WTC11 (cell line): ENCODE data around the gene OVOL3. TPM values are rescaled to one million over a fixed set of nuclear protein-coding genes. Genes with fewer than 3 reads are reported as not detected.

Experiments
- total RNA-seq: library from RNA; stranded (reverse); gene quantifications from 3 replicates; pipeline ENCODE4 v1.2.3, GENCODE V29; 2021

Gene OVOL3
- total RNA-seq, 1 experiment from 2014 or later, result not detected

Other genes with a start within 250 kb of the OVOL3 start
- gene APLP1, start 242.6 kb upstream of the OVOL3 start, total RNA-seq, result 15.5 to 24.0 TPM (median 20.2 TPM) in 3 replicates
- gene NFKBID, start 210.6 kb upstream of the OVOL3 start, total RNA-seq, result 10.6 to 13.9 TPM (median 12.8 TPM) in 3 replicates
- gene HCST, start 208.6 kb upstream of the OVOL3 start, total RNA-seq, result 1.8 to 1.9 TPM (median 1.8 TPM) in 3 replicates
- 0.34 to 0.55 TPM (median 0.46 TPM) in 3 replicates for gene TYROBP, start 202.8 kb upstream of the OVOL3 start, total RNA-seq
- gene LRFN3, start 174.8 kb upstream of the OVOL3 start, total RNA-seq, result 20.6 to 26.4 TPM (median 24.8 TPM) in 3 replicates
- 19.5 to 20.8 TPM (median 20.4 TPM) in 3 replicates for gene SDHAF1, start 116.0 kb upstream of the OVOL3 start, total RNA-seq
- 17.6 to 28.5 TPM (median 27.9 TPM) in 3 replicates for gene SYNE4, start 102.3 kb upstream of the OVOL3 start, total RNA-seq
- gene ALKBH6, start 96.9 kb upstream of the OVOL3 start, total RNA-seq, result 28.1 to 35.1 TPM (median 31.9 TPM) in 3 replicates
- gene CLIP3, start 78.3 kb upstream of the OVOL3 start, total RNA-seq, result 16.2 to 19.4 TPM (median 17.9 TPM) in 3 replicates
- gene THAP8, start 56.9 kb upstream of the OVOL3 start, total RNA-seq, result 6.6 to 10.7 TPM (median 6.9 TPM) in 3 replicates
- gene WDR62, start 56.2 kb upstream of the OVOL3 start, total RNA-seq, result 30.9 to 40.0 TPM (median 30.9 TPM) in 3 replicates
- gene POLR2I, start 3.7 kb downstream of the OVOL3 start, total RNA-seq, result 161 to 177 TPM (median 165 TPM) in 3 replicates
- 170 to 187 TPM (median 182 TPM) in 3 replicates for gene TBCB, start 4.3 kb downstream of the OVOL3 start, total RNA-seq
- 332 to 358 TPM (median 344 TPM) in 3 replicates for gene CAPNS1, start 28.9 kb downstream of the OVOL3 start, total RNA-seq
- gene COX7A1, start 41.3 kb downstream of the OVOL3 start, total RNA-seq, result 0.64 to 1.0 TPM (median 0.70 TPM) in 3 replicates
- gene ZNF565, start 103.5 kb downstream of the OVOL3 start, total RNA-seq, result 2.5 to 3.0 TPM (median 2.8 TPM) in 3 replicates
- 122 to 128 TPM (median 124 TPM) in 3 replicates for gene ZNF146, start 104.0 kb downstream of the OVOL3 start, total RNA-seq